22Rv1 (cell line): ENCODE results near the gene SEC63.

ENCODE experiments used
- H3K27ac ChIP-seq: fragments of 450-650 bp; 2 replicates; pipeline ENCODE4 v1.5.1; 2017
- ZFX ChIP-seq: fragments of 450-650 bp; IDR thresholded peaks from 2 replicates; pipeline ENCODE4 v1.6.1; 2017; ENCODE audit warnings: antibody characterized with exemption, borderline replicate concordance
- TF ChIP-seq, protein P1 (sequence below): fragments of 450-650 bp; IDR thresholded peaks from 2 replicates; pipeline ENCODE4 v1.5.1; 2017; ENCODE audit warnings: mild to moderate bottlenecking

The SEC63 gene

DNA sequence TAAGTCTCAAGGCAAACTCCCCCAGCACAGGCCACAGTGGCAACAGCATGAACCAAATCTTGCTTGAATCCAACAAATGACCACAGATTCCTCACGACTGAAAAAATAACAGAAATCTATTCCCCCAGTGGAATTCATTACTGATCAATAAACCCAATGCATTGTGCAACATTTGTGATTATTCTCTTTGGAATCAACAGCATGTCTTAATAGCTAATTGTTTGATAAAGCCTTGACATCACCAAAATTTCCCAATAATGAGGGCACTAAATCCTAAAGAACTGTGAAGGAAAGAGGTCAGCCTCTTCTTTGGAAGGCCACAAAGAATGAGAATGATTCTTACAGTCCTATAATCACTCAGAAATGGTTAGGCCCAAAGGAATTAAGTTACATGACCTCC, 139.7 kb downstream of the SEC63 start:
- H3K27ac ChIP-seq: no peak overlapping the region
- TF ChIP-seq, protein P1, sequence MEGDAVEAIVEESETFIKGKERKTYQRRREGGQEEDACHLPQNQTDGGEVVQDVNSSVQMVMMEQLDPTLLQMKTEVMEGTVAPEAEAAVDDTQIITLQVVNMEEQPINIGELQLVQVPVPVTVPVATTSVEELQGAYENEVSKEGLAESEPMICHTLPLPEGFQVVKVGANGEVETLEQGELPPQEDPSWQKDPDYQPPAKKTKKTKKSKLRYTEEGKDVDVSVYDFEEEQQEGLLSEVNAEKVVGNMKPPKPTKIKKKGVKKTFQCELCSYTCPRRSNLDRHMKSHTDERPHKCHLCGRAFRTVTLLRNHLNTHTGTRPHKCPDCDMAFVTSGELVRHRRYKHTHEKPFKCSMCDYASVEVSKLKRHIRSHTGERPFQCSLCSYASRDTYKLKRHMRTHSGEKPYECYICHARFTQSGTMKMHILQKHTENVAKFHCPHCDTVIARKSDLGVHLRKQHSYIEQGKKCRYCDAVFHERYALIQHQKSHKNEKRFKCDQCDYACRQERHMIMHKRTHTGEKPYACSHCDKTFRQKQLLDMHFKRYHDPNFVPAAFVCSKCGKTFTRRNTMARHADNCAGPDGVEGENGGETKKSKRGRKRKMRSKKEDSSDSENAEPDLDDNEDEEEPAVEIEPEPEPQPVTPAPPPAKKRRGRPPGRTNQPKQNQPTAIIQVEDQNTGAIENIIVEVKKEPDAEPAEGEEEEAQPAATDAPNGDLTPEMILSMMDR: no peak
- no peak for TF ChIP-seq ZFX

DNA sequence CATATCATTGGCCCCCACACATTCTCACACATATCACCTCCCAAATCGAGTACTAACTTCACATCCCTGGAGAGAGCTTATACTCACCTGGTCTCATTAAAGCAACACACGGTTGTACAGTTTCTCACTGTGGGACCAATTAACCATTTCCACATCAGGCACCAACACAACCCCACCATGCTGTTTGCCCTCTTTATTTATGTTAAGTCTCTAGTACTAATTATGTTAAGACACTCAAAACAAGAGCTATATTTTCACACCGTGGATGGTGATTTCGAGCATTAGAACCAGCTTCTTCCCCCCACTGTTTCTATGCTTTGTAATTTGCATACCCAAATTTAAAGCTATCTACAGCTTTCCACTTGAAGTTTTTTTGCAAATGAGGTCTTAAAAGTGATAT, 140.2 kb downstream of the SEC63 start:
- H3K27ac ChIP-seq: no peak overlapping the region
- TF ChIP-seq, protein P1: no peak
- no peak for TF ChIP-seq ZFX
